Mesothelial cell of epicardium (in vitro differentiated cells): ENCODE measurements around the gene OXCT1. TPM values are rescaled to one million over a fixed set of nuclear protein-coding genes. Genes with fewer than 3 reads are reported as not detected.
"Not testable (repeated sequence)": the region's sequence is repeated elsewhere in the genome, so short reads cannot be mapped to it uniquely, and the experiment has no call there.

Experiments used
- DNase-seq, 2 experiments: peaks; one replicate each; pipeline ENCODE4 v3.0.0; 2021; ENCODE audit warnings: low spot score in 2 of 2; ENCODE audit not compliant: unreplicated experiment in 2 of 2
- H3K27ac Mint-ChIP-seq: 2 replicates; pipeline ENCODE4 v1.8.0; 2021; ENCODE audit warnings: mixed read lengths
- H3K27me3 Mint-ChIP-seq: 2 replicates; pipeline ENCODE4 v1.8.0; 2021; ENCODE audit warnings: low read depth, mixed read lengths
- H3K36me3 Mint-ChIP-seq: 2 replicates; pipeline ENCODE4 v1.8.0; 2021; ENCODE audit warnings: mixed read lengths
- H3K4me1 Mint-ChIP-seq: 2 replicates; pipeline ENCODE4 v1.8.0; 2021; ENCODE audit warnings: mixed read lengths
- H3K4me3 Mint-ChIP-seq: 2 replicates; pipeline ENCODE4 v1.8.0; 2021; ENCODE audit warnings: mild to moderate bottlenecking, moderate library complexity, mixed read lengths
- H3K9me3 Mint-ChIP-seq: 2 replicates; pipeline ENCODE4 v1.8.0; 2021; ENCODE audit warnings: mixed read lengths
- total RNA-seq: library from RNA; stranded (reverse); gene quantifications from 3 replicates; pipeline ENCODE4 v1.2.1, GENCODE V29; 2021
- TF ChIP-seq, protein P1 (sequence below): fragments of 200-600 bp; sonication (generic); IDR thresholded peaks from one replicate; pipeline ENCODE4 v1.5.0; 2021; ENCODE audit warnings: antibody characterized with exemption; ENCODE audit not compliant: unreplicated experiment

OXCT1 gene
- total RNA-seq, 1 donor from 2014 or later, result 21.2 TPM

DNA sequence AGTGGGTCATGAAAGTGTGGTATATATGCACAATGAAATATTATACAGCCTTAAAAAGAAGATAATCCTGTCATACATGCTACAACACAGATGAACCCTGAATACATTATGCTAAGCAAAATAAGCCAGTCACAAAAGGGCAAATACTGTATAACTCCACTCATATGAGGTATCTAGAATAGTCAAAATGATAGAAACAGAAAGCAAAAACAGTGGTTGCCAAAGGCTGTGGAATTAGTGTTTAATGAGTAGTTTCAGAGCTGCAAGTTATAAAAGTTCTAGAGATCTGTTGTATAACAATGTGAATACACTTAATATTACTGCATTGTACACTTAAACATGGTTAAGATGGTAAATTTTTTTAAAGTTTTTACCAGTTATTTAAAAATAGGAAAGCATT lies 135.0 kb downstream of the OXCT1 start:
- TF ChIP-seq, protein P1, sequence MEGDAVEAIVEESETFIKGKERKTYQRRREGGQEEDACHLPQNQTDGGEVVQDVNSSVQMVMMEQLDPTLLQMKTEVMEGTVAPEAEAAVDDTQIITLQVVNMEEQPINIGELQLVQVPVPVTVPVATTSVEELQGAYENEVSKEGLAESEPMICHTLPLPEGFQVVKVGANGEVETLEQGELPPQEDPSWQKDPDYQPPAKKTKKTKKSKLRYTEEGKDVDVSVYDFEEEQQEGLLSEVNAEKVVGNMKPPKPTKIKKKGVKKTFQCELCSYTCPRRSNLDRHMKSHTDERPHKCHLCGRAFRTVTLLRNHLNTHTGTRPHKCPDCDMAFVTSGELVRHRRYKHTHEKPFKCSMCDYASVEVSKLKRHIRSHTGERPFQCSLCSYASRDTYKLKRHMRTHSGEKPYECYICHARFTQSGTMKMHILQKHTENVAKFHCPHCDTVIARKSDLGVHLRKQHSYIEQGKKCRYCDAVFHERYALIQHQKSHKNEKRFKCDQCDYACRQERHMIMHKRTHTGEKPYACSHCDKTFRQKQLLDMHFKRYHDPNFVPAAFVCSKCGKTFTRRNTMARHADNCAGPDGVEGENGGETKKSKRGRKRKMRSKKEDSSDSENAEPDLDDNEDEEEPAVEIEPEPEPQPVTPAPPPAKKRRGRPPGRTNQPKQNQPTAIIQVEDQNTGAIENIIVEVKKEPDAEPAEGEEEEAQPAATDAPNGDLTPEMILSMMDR, result no peak
- Mint-ChIP-seq H3K4me1 (peaks cover 3% of the 10 kb centered on the region), H3K9me3 (peaks cover 3% of the 10 kb centered on the region), H3K27ac (no peak overlapping the region), H3K36me3 (peaks cover 18% of the 10 kb centered on the region), H3K4me3 (no peak overlapping the region), H3K27me3 (no peaks in the 10 kb centered on the region)
- no peak for DNase-seq

DNA sequence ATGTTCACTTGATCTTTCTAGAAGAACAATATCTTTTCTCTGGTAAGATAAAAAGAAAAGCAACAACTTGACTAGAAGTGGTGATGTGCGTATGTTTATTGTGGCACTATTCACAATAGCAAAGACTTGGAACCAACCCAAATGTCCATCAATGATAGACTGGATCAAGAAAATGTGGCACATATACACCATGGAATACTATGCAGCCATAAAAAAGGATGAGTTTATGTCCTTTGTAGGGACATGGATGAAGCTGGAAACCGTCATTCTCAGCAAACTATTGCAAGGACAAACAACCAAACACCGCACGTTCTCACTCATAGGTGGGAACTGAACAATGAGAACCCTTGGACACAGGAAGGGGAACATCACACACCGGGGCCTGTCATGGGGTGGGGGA lies 140.8 kb downstream of the OXCT1 start:
- H3K4me3 Mint-ChIP-seq, DNase-seq, H3K4me1 Mint-ChIP-seq: not testable (repeated sequence)

DNA sequence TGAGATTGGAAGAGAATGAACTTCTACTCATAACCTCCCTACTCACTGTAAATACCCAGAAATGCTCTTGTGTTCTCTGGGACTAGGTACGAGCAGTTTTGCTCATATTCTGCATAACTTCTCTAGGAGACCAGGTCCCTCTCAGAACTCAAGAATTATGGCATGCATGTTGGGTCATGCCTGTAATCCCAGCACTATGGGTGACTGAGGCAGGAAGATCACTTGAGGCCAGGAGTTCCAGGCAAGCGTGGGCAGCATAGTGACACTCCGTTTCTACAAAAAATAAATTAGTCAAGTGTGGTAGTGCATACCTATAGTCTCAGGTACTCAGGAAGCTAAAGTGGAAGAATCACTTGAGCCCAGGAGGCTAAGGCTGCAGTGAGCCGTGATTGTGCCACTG lies 141.9 kb downstream of the OXCT1 start:
- Mint-ChIP-seq H3K4me3 (no peak overlapping the region), H3K27me3 (no peaks in the 10 kb centered on the region), H3K27ac (peak overlapping the region; percentile 49), H3K4me1 (peaks cover 5% of the 10 kb centered on the region), H3K9me3 (no peaks in the 10 kb centered on the region), H3K36me3 (peaks cover 8% of the 10 kb centered on the region)
- no peak for DNase-seq
- TF ChIP-seq, protein P1, result no peak

More for the DNA sequence above, 140.8 kb downstream of the OXCT1 start:
- H3K9me3 Mint-ChIP-seq, H3K27ac Mint-ChIP-seq, H3K27me3 Mint-ChIP-seq, H3K36me3 Mint-ChIP-seq: not testable (repeated sequence)

DNA sequence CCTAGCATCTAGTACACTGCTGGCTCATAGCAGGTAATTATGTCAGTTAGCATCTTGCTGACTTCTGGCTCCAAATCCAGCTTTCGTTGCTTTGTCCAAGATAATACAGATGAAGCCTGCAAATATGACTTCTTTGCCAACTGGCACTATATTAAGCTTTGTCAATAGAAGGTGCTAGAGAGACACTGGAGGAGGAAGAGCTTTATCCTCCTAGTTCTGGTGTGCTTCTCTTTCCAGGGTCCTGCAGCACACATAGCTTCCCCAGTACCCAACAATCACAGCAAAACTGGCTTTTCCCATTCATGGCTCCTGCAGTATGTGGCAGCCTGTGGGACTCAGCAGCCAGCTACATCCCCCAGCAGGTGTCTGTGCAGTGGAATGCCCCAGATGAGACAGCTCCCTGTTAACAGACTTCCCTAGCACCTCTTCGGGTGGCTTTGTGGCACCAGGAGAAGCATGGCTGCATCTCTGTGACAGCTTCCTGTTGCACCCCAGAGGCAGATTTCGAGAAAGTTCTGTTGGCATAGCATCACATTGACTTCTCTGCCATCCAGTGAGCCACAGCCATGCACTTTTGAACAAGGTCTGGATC lies 147.8 kb downstream of the OXCT1 start:
- DNase-seq, result no peak
- no peaks in the 10 kb centered on the region for H3K4me1 Mint-ChIP-seq
- H3K36me3 Mint-ChIP-seq, result no peaks in the 10 kb centered on the region
- peaks cover 1% of the 10 kb centered on the region for H3K27me3 Mint-ChIP-seq
- TF ChIP-seq, protein P1, result no peak
- no peak overlapping the region for H3K27ac Mint-ChIP-seq
- no peak overlapping the region for H3K4me3 Mint-ChIP-seq
- H3K9me3 Mint-ChIP-seq, result no peaks in the 10 kb centered on the region

DNA sequence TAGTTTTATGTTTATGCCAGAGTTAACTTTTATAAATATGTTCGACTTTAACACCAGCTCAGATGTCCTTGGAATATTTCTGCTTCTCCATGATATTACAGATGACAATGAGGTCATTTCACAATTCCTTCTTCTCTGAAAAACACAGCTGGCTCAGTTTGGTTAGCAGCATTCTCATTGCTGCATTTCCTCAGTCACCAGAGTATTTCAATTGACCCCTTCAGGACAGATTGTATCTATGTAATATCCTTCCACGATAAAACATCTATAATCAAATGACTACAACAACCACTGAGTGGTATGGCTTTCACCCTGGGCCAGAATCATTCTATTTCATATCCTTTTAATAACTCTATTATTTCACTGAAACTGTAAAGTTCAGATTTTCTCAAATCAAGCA lies 148.7 kb downstream of the OXCT1 start:
- no peak for DNase-seq
- peaks cover 7% of the 10 kb centered on the region for H3K9me3 Mint-ChIP-seq
- no peak overlapping the region for H3K4me3 Mint-ChIP-seq
- H3K36me3 Mint-ChIP-seq, result no peaks in the 10 kb centered on the region
- TF ChIP-seq, protein P1, result no peak
- H3K27ac Mint-ChIP-seq, result no peak overlapping the region
- peaks cover 1% of the 10 kb centered on the region for H3K27me3 Mint-ChIP-seq
- H3K4me1 Mint-ChIP-seq, result no peaks in the 10 kb centered on the region

DNA sequence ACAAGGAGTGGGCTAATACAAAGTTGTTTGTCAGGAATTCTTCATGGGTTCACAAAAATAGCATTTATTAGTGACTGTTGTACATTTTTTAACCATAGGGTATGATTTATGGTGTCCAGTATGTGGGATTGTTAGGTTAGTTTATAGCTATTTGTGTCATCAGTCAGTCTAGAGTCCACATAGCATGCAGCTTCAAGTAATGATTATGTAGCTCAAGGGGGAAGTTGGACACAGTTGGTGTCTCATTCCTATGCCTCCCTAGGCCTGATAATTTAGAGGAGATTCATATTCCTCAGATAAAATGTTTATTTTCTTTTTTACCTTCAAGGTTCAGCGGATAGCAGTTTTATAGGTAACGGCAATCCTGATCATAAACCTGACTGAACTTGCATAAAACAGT lies 153.8 kb downstream of the OXCT1 start:
- Mint-ChIP-seq H3K4me1 (no peaks in the 10 kb centered on the region), H3K36me3 (no peaks in the 10 kb centered on the region), H3K9me3 (peaks cover 25% of the 10 kb centered on the region), H3K27me3 (peaks cover 1% of the 10 kb centered on the region), H3K4me3 (no peak overlapping the region), H3K27ac (no peak overlapping the region)
- TF ChIP-seq, protein P1, result no peak
- DNase-seq, result no peak

DNA sequence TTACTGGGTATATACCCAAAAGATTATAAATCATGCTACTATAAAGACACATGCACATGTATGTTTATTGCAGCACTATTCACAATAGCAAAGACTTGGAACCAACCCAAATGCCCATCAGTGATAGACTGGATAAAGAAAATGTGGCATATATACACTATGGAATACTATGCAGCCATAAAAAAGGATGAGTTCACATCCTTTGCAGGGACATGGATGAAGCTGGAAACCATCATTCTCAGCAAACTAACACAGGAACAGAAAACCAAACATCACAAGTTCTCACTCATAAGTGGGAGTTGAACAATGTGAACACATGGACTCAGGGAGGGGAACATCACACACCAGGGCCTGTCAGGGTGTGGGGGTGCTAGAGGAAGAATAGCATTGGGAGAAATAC lies 155.8 kb downstream of the OXCT1 start:
- H3K27me3 Mint-ChIP-seq, H3K27ac Mint-ChIP-seq, H3K4me1 Mint-ChIP-seq, H3K4me3 Mint-ChIP-seq, DNase-seq, H3K36me3 Mint-ChIP-seq: not testable (repeated sequence)
- H3K9me3 Mint-ChIP-seq, result peaks cover 27% of the 10 kb centered on the region
